AG08396 (cell line): Measurements from ENCODE around the gene GAST.
"Not testable (repeated sequence)": the region's sequence is repeated elsewhere in the genome, so short reads cannot be mapped to it uniquely, and the experiment has no call there.

ENCODE experiments used
- DNase-seq: peaks from one replicate; pipeline ENCODE4 v3.0.0; 2012; ENCODE audit warnings: low spot score, mixed read lengths

The GAST gene

DNA sequence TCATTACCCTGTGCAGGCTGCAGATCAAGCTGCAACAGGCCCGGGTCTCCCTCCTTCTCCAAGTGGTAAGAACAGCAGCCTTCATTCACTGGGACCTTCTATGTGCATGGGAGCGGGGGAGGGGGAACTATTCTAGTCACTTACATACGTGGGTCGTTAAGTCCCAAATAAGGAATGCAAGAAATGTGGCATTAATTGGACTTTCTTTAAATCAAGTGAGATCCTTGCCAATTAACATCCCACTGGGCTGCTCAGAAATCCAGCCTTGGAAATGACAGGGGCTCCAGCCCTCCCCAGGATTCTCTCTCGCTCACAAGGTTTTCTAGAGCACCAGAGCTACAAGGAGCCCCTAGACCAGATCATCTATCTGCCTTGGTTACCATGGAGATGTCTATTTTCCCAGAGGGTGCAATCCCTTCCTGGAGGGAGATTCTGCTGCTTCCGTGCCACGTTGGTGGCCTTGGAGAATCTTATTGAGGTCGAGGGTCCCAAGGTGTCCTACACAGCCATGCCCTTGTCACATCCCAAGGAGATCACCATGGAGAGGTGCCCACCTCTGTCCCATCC is 28.6 kb upstream of the GAST start:
- DNase-seq = no peak

DNA sequence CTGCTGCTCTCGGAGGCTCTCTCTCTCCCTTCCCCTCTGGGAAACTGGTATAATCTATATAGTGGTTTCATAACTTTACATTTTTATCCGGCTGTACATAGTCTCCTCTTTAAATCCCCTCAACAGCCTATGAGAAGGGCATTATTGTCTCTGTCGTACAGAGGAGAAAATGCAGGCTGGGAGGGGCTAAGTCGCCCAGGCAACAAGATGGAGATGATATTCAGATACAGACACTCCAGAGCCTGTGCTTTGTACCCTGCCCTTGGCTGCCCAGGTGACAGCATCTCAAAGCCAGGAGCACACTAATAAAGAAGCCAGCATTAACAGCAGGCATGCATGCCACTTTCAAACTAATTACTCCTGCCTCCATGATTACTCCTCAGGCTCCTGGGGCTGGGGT is 28.1 kb upstream of the GAST start:
- no peak for DNase-seq

DNA sequence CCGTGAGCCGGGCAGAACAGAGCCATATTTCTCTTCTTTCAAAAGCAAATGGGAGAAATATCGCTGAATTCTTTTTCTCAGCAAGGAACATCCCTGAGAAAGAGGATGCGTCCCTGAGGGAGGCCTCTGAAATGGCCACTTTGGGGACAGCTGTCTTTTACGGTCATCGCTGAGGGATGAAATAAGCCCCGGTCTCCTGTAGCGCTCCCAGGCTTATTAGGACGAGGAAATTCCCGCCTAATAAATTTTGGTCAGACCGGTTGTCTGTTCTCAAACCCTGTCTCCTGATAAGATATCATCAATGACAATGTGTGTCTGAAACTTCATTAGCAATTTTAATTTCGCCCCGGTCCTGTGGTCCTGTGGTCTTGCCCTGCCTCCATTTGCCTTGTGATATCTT is 26.4 kb upstream of the GAST start:
- DNase-seq = not testable (repeated sequence)

DNA sequence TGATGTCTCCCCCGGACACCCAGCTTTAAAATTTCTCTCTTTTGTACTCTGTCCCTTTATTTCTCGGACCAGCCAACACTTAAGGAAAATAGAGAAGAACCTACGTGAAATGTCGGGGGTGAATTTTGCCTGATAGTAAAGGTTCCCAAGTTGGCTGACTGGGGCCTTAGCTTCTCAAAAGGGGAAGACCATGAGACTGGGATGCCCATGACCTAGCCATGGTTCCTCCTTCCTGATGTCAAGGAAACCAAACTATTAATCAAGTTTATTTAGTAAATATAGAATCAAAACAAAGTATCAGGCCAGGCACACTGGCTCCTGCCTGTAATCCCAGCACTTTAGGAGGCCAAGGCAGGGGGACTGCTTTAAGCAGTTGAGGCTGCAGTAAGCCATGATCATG is 25.9 kb upstream of the GAST start:
- DNase-seq = no peak

DNA sequence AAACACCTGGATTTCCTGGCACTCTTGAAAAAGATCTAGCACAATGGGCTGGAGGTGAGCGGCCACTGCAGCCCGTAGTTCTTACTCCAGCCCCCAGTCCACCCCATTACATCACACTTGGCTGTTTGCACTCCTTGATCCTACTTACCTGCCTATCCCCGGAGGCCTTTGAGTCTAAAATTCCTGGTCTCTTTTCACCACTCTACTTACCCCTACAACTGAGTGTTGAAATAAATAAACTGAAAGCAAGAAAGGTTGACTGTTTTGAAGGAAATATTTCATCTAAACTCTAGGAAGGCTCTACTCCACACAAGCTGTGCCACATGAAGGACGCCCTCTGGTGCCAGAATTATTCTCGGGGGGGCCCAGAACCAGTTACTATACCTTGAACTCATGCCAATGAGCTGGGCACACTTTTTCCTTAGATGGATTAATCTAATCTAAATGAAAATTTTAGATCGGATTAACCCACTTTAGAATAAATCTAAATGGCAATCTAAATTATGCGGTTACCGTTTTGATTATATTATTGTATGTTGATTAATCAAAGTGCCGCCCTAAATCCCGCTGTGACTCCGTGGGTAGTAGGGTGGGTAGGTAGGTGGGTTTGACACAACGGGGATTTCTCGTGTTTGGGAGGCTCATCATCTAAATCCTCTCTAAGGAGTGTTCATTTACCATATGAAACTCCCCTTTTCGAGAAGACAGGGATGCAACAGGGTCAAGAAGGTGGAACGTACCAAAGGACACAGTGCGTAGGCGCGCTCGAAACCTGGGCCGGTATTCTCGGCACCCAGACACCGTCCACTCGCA is 24.1 kb upstream of the GAST start:
- no peak for DNase-seq

DNA sequence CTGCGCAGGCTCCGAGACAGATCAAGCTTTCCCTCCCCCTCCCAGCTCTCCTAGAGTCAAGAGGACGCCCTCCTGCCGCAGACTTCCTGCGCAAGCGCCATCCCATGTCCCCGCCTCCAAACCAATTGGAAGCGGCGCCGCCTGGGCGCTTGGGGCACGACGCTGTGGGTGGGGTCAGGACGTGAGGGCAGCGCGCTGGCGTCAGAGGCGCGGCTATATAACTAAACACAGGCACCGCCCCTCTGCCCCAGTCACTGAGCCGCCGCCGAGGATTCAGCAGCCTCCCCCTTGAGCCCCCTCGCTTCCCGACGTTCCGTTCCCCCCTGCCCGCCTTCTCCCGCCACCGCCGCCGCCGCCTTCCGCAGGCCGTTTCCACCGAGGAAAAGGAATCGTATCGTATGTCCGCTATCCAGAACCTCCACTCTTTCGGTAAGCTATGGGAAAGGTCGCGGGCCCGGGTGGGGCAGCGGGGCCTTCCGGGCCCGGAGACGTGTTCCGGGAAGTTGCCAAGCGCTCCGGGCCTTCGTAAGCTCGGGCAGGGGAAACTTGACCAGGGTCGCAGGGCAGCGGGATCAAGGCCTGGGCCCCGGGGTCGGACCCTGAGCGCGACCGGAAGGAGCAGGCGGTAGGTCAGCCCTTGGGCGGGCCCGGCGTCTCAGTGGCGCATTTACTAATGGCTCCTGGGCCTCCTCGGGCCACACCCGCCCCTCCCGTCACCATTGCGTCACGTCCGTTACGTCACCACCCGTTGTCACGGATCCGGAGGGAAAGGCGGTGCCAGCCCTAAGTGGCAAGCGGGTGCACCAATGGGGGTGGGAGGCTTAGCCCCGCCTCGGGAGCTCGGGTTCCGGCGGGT is 23.3 kb upstream of the GAST start, which contains the start of gene EIF1:
TSS of gene EIF1 (plus strand) at position 245 of the 856 bp plus-strand sequence. CDS start at position 399, 154 bp downstream.
- DNase-seq = peak; percentile 97

DNA sequence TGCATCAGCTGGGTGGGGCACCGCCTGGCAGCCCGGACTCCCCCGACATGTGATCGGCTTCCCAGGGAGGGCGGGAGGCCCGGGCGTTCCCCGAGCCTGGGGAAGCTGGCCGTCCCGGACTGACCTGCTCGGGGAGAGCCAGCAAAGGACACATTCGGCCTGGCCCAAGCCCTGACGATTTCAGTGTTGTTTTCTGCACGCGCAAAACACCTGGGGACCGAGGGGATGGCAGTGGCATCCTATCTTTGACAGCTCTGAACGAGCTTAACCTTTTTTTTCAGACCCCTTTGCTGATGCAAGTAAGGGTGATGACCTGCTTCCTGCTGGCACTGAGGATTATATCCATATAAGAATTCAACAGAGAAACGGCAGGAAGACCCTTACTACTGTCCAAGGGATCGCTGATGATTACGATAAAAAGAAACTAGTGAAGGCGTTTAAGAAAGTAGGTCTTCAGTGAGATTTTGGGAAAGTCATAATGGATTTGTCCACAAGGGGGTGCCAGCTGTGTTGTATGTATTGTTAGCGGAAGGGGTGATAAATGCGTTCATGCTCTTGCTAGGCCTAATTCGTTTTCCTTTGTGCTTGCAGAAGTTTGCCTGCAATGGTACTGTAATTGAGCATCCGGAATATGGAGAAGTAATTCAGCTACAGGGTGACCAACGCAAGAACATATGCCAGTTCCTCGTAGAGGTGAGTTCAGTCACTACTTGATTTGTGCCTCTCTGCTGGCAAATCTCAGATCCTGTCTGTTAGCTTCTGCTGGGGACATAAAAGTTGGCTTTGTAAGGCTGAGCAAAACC is 22.4 kb upstream of the GAST start:
- no peak for DNase-seq

DNA sequence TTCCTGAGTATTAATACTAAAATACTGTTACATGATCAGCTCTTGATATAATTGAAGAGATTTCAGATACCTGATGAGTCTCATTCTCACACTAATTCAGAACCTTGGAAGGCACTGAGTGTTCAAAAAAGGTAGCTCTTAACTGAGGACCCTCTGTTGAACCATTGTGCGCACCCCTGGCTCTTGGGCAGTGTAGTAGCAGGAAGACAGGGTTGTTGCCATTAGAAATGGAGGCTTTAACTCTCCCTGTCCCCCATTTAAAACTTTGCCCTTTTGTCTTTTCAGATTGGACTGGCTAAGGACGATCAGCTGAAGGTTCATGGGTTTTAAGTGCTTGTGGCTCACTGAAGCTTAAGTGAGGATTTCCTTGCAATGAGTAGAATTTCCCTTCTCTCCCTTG is 21.6 kb upstream of the GAST start:
- no peak for DNase-seq

DNA sequence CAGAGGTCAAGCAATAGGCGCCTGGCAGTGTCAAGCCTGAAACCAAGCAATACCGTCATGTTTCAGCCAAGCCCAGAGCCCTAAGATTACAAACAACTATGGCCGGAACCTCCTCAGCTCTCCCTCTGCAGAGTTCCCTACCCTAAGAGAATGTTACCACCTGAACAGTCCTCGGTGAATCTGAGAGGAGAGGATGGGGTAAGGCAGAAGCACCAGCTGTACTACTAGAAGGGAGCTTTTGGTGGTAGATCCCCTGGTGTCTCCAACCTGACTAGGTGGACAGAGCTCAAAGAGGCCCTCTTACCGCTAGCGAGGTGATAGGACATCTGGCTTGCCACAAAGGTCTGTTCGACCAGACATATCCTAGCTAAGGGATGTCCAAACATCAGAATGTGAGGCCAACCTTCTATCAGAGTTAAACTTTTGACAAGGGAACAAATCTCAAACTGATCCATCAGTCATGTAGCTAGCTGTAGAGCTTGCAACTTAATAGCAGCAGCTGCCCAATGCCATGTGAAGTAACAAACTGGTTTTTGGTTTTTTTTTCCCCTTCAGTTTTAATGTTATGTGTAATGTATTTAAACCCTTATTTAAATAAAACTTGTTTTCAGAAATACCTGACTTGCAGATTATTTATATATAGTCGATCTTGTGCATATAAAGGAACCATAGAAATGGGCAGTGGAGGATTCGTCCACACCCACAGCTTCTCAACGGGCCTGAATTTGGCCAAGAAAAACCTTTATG is 20.9 kb upstream of the GAST start:
- no peak for DNase-seq

DNA sequence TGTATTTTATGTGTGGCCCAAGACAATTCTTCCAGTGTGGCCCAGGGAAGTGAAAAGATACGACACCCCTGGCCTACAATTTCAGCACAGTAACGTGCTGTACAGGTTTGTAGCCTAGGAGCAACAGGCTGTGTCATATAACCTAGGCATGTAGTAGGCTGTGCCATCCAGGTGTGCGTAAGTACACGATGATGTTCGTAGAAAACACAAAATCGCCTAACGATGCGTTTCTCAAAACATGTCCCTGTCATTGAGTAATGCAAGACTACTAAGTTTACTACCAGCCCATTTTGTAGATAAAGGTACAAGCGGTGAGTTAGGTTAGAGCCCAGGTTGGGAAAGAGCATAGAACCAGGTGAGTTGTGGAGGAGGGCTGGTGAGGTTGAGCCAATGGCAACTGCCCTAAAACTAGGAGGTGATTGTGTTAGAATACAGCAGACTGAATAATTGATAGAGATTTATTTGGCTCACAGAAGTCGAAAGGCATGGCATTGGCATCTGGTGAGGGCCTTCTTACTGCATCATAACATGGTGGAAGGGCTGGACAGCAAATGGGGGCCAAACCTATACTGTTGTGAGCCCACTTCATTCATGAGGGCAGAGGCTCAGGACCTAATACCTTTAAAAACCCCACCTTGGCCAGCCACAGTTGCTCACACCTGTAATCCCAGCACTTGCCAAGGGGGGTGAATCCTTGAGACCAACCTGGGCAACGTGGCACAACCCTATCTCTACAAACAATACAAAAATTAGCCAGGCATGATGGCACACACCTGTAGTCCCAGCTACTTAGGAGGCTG is 19.2 kb upstream of the GAST start:
- DNase-seq = no peak

DNA sequence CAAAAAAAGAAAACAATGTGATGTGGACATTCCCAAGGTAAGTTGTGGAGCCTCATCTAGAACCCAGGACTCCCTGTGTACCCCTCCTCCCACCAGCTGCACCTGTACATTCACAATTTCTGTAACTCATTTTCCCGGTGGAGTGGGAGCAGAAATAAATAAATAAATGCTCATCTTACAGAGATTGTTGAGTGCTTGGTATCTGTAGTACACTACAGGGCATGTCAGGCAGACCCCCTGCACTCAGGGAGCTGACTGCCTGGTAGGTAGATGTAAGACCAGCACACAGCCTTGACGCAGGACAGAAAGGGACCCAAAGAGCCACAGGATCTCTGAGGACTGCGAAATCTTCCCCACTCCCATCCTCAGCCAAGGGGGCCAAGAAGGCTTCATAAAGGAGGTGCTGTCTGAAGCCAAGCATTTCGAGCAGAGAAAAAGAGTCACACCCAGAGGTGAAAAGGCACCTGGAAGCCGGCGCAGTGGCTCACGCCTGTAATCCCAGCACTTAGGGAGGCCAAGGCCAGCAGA is 16.9 kb upstream of the GAST start:
- DNase-seq = no peak

DNA sequence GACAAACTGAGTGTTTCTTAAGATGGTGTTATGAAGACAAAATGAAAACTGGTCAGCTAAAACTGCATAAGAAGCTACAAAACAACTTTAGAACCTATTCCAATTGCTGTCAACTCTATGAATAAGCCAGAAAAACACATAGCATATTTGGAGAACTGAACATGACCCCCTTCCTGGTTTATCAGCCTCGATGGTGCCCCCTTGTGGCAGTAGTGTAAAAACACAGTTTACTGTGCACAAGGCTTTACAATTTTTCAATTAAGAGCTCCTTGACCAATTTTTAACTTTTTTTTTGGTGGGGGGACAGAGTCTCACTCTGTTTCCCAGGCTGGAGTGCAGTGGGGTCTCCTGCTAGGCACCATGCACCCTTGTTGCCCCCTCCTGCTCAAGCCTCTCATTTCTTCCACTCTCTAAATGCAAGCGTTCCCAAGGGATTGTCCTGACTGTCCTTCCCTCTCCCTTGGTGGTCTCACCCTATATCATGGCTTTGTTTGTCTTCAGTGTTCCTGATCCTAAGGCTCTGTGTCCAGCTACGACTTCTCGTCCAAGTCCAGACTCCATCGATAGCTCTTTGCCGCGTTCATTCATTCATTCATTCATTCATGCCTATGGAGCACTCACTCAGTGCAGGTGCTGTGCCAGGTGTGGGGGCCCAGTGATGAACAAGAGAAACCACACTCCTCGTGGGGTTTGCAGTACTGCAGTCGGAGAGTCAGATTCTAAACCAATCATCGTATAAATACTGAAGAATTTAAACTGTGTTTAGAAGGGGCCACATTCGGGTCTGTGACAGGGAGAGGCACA is 16.0 kb upstream of the GAST start:
- DNase-seq = peak; percentile 76

DNA sequence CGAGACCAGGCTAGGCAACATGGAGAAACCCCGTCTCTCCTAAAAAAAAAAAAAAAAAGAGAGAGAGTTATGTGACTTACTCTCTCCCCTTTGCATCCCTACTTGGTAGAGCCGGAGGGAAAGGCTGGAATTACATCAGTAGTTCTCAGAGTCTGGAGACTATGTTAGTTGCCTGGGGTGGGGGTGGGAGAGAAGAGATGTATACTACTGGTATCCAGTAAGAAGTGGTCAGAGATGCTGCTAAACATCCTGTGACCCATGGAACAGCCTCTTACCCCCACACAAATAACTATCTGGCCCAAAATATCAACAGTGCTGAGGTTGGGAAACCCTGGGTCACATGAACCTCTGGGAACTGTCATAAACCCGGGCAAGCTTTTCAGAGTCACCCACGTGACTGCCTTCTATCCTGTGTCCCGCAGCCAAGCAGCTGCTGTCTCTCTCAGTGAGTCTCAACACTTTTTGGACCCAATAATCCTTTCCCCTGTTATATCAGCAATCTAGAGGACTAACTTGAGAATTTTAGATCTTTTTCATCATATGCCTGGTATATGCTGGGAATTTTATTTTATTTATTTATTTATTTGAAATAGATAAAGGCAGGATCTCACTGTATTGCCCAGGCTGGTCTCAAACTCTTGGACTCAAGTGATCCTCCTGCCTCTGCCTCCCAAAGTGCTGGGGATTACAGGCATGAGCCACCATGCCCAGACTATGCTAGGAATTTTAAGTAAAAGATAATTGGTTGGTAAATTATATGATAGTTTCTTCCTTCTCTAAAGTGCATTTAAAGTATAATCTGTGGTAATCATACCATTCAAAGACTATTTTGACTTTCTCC is 14.8 kb upstream of the GAST start:
- peak; percentile 73 for DNase-seq

DNA sequence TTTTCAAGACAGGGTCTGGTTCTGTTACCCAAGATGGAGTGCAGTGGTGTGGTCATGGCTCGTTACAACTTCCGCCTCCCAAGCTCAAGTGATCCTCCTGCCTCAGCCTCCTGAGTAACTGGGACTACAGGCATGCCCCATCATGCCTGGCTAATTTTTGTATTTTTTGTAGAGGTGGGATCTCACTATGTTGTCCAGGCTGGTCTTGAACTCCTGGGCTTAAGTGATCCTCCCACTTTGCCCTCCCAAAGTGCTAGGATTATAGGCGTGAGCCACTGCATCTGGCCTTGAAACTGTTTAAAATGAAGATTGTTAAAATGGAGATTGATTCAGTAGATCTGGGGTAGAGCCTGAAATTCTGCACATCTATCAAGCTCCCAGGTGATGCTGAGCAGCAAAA is 11.3 kb upstream of the GAST start:
- DNase-seq = not testable (repeated sequence)

DNA sequence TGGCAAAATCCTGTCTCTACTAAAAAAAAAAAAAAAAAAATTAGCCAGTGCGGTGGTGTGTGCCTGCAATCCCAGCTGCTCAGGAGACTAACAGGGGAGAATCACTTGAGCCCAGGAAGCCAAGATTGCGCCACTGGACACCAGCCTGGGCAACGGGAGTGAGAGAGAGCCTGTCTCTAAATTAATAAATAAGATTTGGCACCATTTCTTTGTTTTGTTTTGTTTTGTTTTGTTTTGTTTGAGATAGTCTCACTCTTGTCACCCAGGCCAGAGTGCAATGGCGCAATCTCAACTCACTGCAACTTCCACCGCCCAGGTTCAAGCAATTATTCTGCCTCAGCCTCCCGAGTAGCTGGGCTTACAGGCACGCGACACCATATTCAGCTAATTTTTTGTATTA is 9.4 kb upstream of the GAST start:
- DNase-seq = no peak

DNA sequence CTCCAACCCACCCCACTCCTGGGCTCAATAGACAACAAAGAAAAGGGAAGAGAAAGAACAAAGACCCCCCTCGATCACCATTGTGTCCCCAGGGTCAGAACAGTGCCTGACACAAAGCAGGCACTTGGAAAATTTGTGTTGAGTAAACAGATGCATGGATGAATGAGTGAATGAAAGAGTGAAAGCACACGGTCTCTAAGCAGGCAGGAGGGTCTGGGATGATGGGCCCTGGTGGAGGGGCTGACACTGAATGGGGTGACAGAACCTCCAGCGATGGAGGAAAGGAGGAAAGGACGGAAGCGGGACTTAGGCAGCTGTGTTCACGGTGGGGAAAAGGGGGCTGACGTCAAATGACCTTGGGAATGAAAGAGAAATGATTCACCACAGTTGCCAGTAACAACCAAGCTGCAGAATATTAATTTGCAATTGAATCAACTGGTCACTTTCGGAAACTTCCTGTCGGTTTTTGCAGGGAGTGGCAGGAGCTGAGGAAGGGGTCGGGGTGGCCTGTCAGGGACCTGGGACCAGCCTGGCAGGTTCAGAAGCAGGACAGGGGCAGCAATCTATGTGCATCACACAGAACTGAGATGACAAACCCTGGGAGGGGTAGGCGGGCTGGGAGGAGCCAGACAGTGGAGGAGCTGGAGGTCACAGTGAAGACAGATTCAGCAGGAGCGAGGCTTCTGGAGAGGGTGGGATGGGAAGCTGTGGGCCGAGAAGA is 6.7 kb upstream of the GAST start:
- no peak for DNase-seq

DNA sequence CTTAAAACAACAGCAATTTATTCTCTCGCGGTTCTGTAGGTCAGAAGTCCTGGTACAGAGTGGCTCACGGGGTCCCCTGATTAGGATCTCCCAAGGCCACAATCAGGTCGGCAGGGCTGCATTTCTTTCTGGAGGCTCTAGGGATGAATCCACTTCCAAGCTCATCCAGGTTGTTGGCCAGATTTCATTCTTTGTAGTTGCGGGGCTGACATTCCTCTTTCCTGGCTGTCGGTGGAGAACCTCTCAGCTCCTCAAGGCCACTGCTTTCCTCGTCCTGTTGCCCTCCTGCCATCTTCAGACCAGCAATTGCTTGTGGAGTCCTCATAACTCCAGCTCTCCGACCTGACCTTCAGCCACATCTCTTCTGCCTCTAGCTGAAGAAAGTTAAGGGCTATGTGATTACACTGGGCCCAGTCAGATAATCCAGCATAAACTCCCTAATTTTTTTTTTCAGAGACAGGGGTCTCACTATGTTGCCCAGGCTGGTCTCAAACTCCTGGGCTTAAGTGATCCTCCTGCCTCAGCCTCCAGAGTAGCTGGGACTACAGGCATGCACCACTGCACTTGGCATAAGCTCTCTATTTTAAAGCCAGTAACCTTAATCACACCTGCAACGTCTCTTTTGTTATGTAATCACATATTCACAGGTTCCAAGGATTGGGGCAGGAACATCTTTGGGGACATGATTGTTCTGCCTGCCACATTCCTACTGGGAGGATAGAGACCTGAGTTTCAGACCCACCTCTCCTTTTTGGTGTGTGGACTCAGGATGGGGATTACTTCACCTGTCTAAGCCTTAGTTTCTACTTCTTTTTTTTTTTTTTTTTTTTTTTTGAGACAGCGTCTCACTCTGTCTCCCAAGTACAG is 4.1 kb upstream of the GAST start:
- DNase-seq = no peak
